PC-3 (cell line): ENCODE data around the gene TSPAN9. TPM values are rescaled to one million over a fixed set of nuclear protein-coding genes. Genes with fewer than 3 reads are reported as not detected.

ENCODE experiments used
- ATAC-seq: fragments of 200-7000 bp; cut with Tn5 transposase; 2 replicates; pipeline ENCODE4 v1.9.1; 2020; ENCODE audit warnings: mild to moderate bottlenecking, moderate library complexity
- BruUV-seq: library from RNA; stranded (reverse); fragments of 400-500 nt; replicated peaks from 2 replicates; lab custom pipeline; 2021; lab: Mats Ljungman, UMichigan
- CTCF ChIA-PET: fragments of 300-600 bp; sonication (Branson Sonifier 250); formaldehyde crosslinking; loops from one replicate; lab custom pipeline; 2022; ENCODE audit warnings: antibody characterized with exemption; lab: Charles Lee
- POLR2A ChIA-PET: fragments of 300-600 bp; sonication (Branson Sonifier 250); formaldehyde crosslinking; loops from one replicate; lab custom pipeline; 2022; ENCODE audit warnings: antibody characterized with exemption; ENCODE audit not compliant: unreplicated experiment; lab: Charles Lee
- DNase-seq: peaks from one replicate; pipeline ENCODE4 v3.0.0-alpha.2; 2015
- H2AFZ ChIP-seq: fragments of 300-600 bp; sonication (generic); 2 replicates; pipeline ENCODE4 v1.6.0; 2016; ENCODE audit warnings: antibody characterized with exemption, low read length
- H3F3A ChIP-seq: fragments of 300-600 bp; sonication (generic); one replicate; pipeline ENCODE4 v1.6.0; 2017; ENCODE audit warnings: antibody characterized with exemption, low read length, control low read depth, mild to moderate bottlenecking; ENCODE audit not compliant: unreplicated experiment
- H3K27ac ChIP-seq: fragments of 300-600 bp; sonication (generic); 2 replicates; pipeline ENCODE4 v1.5.1; 2016; ENCODE audit warnings: mild to moderate bottlenecking, low read length
- H3K27me3 ChIP-seq: fragments of 300-600 bp; sonication (generic); 2 replicates; pipeline ENCODE4 v1.6.1; 2016; ENCODE audit warnings: low read length, mixed read lengths
- H3K36me3 ChIP-seq: fragments of 300-600 bp; sonication (generic); 2 replicates; pipeline ENCODE4 v1.6.1; 2016; ENCODE audit warnings: low read depth, mixed run types, low read length, mixed read lengths
- H3K4me1 ChIP-seq: fragments of 300-600 bp; sonication (generic); 2 replicates; pipeline ENCODE4 v1.5.1; 2016; ENCODE audit warnings: low read length; ENCODE audit not compliant: insufficient read depth
- H3K4me2 ChIP-seq: fragments of 300-600 bp; sonication (generic); 2 replicates; pipeline ENCODE4 v1.6.0; 2016; ENCODE audit warnings: low read length
- H3K4me3 ChIP-seq: fragments of 300-600 bp; sonication (generic); 2 replicates; pipeline ENCODE4 v1.5.1; 2016; ENCODE audit warnings: mild to moderate bottlenecking, low read length, mixed read lengths
- H3K79me2 ChIP-seq: fragments of 300-600 bp; sonication (generic); 2 replicates; pipeline ENCODE4 v1.6.1; 2017; ENCODE audit warnings: low read length, mixed read lengths
- H3K9ac ChIP-seq: fragments of 300-600 bp; sonication (generic); 2 replicates; pipeline ENCODE4 v1.6.0; 2016; ENCODE audit warnings: mild to moderate bottlenecking, low read length
- H3K9me2 ChIP-seq: fragments of 300-600 bp; sonication (generic); replicated peaks from 2 replicates; pipeline ENCODE4 v1.6.1; 2016; ENCODE audit warnings: mixed run types, low read length, mixed read lengths
- H3K9me3 ChIP-seq: fragments of 300-600 bp; sonication (generic); 2 replicates; pipeline ENCODE4 v1.6.1; 2016; ENCODE audit warnings: low read length, mixed read lengths
- H4K20me1 ChIP-seq: fragments of 300-600 bp; sonication (generic); 2 replicates; pipeline ENCODE4 v1.6.1; 2016; ENCODE audit warnings: low read length, mixed read lengths
- CTCF ChIP-seq: fragments of 300-600 bp; sonication (generic); conservative IDR thresholded peaks from 2 replicates; pipeline ENCODE4 v1.5.1; 2017; ENCODE audit warnings: antibody characterized with exemption, low read depth, mild to moderate bottlenecking, low read length
- EZH2 ChIP-seq: fragments of 300-600 bp; sonication (generic); IDR thresholded peaks from one replicate; pipeline ENCODE4 v1.6.1; 2017; ENCODE audit warnings: antibody characterized with exemption, mild to moderate bottlenecking, low read length; ENCODE audit not compliant: unreplicated experiment
- EZH2phosphoT487 ChIP-seq: fragments of 300-600 bp; sonication (generic); IDR thresholded peaks from 2 replicates; pipeline ENCODE4 v1.6.1; 2018; ENCODE audit warnings: mild to moderate bottlenecking, antibody characterized with exemption, low read length, borderline replicate concordance
- intact Hi-C: fragments of 100-400 bp; cut with micrococcal nuclease; formaldehyde crosslinking; loops from 2 replicates; pipeline ENCODE4 v1.9.0; 2023
- total RNA-seq: library from RNA; depleted of rRNA; stranded (reverse); fragments of >200 nt; gene quantifications from 2 replicates; pipeline ENCODE4 v1.2.3, GENCODE V29; 2014

TSPAN9 gene
- total RNA-seq, 1 experiment from 2014 or later, result 6.2 TPM

- H3K4me2 ChIP-seq, result no peak overlapping the region
- no peak overlapping the region for H3K4me3 ChIP-seq
- no peak overlapping the region for H3K9ac ChIP-seq
- no peak overlapping the region for H2AFZ ChIP-seq
- H3K9me3 ChIP-seq, result no peaks in the 10 kb centered on the region; the same call in 1 of the 2 replicates
- no peaks in the 10 kb centered on the region for H3K79me2 ChIP-seq
- no TSS peak for BruUV-seq
- intact Hi-C loops, result no loop called here
- ChIA-PET POLR2A (no interaction called here), CTCF (no interaction called here)
- DNase-seq (no peak), ATAC-seq (no peak)
- TF ChIP-seq EZH2 (no peak), CTCF (no peak), EZH2phosphoT487 (no peak)
- peaks cover 8% of the 10 kb centered on the region; the same call in 1 of the 2 replicates for H3K4me1 ChIP-seq
- H3F3A ChIP-seq, result no peaks in the 10 kb centered on the region
- no peaks in the 10 kb centered on the region for H3K27me3 ChIP-seq
- H3K36me3 ChIP-seq, result no peaks in the 10 kb centered on the region
- H4K20me1 ChIP-seq, result no peaks in the 10 kb centered on the region
- no peak overlapping the region for H3K27ac ChIP-seq
- H3K9me2 ChIP-seq, result no peaks in the 10 kb centered on the region
Observed at GRCh38 chr12:3098436-3098835, 21.3 kb downstream of the TSPAN9 start.

GRCh38 chr12:3099146-3099545 lies 22.0 kb downstream of the TSPAN9 start:
- H3K4me3 ChIP-seq, result no peak overlapping the region
- no peak overlapping the region for H2AFZ ChIP-seq
- H3F3A ChIP-seq, result no peaks in the 10 kb centered on the region
- no TSS peak for BruUV-seq
- no peaks in the 10 kb centered on the region for H3K9me2 ChIP-seq
- peaks cover 8% of the 10 kb centered on the region; the same call in 1 of the 2 replicates for H3K4me1 ChIP-seq
- no peaks in the 10 kb centered on the region for H3K79me2 ChIP-seq
- no peak for TF ChIP-seq CTCF
- no peak for TF ChIP-seq EZH2phosphoT487
- TF ChIP-seq EZH2, result no peak
- H3K9me3 ChIP-seq, result no peaks in the 10 kb centered on the region; the same call in 1 of the 2 replicates
- H3K27ac ChIP-seq, result no peak overlapping the region
- ChIA-PET CTCF (no interaction called here), POLR2A (no interaction called here)
- no peaks in the 10 kb centered on the region for H3K27me3 ChIP-seq
- no peak overlapping the region for H3K9ac ChIP-seq
- H4K20me1 ChIP-seq, result no peaks in the 10 kb centered on the region
- ATAC-seq (no peak), DNase-seq (no peak)
- H3K36me3 ChIP-seq, result no peaks in the 10 kb centered on the region
- no peak overlapping the region for H3K4me2 ChIP-seq
- intact Hi-C loops, result no loop called here

- no peak overlapping the region for H3K9ac ChIP-seq
- intact Hi-C loops, result no loop called here
- no peaks in the 10 kb centered on the region; the same call in 1 of the 2 replicates for H3K9me3 ChIP-seq
- no peak for TF ChIP-seq CTCF
- no peak for TF ChIP-seq EZH2
- no peak for TF ChIP-seq EZH2phosphoT487
- ATAC-seq (peak; percentile 27; the same call in 1 of the 2 replicates), DNase-seq (peak; percentile 60)
- no peak overlapping the region for H3K4me2 ChIP-seq
- peaks cover 8% of the 10 kb centered on the region; the same call in 1 of the 2 replicates for H3K4me1 ChIP-seq
- H3K9me2 ChIP-seq, result no peaks in the 10 kb centered on the region
- BruUV-seq, result no TSS peak
- no peak overlapping the region for H3K4me3 ChIP-seq
- H2AFZ ChIP-seq, result no peak overlapping the region
- ChIA-PET CTCF (interaction anchor here (0.6 kb wide), 1 partner anchor 31 kb away, joined by 6 read pairs; no protein-coding TSS in a partner anchor), POLR2A (no interaction called here)
- H3K27me3 ChIP-seq, result no peaks in the 10 kb centered on the region
- no peaks in the 10 kb centered on the region for H3F3A ChIP-seq
- H3K36me3 ChIP-seq, result no peaks in the 10 kb centered on the region
- no peaks in the 10 kb centered on the region for H4K20me1 ChIP-seq
- H3K79me2 ChIP-seq, result no peaks in the 10 kb centered on the region
- no peak overlapping the region for H3K27ac ChIP-seq
Observed at GRCh38 chr12:3101309-3102024, 24.3 kb downstream of the TSPAN9 start.
